ENCODE data around the gene TOP3B.

The TOP3B gene

GRCh38 chr22:21928048-21928447, 54.5 kb downstream of the TOP3B start:
- Histone ChIP-seq H3K9ac (ENCODE audit: low read length) (no peak overlapping the region), H3K9me2 (replicated peaks; ENCODE audit: insufficient read depth, low read length) (no peaks in the 10 kb centered on the region), H3K27me3 (ENCODE audit: low read length) (no peaks in the 10 kb centered on the region), H3K79me2 (ENCODE audit: insufficient read depth, low read length) (no peaks in the 10 kb centered on the region), H4K20me1 (ENCODE audit: low read depth, low read length) (no peaks in the 10 kb centered on the region), H2AFZ (ENCODE audit: low read depth, low read length, severe bottlenecking) (no peak overlapping the region), H3K4me2 (ENCODE audit: low read depth, low read length, poor library complexity, severe bottlenecking) (no peak overlapping the region), H3K9me3 (ENCODE audit: insufficient read depth, low read length) (no peaks in the 10 kb centered on the region), H3K27ac (ENCODE audit: low read depth, low read length) (no peak overlapping the region), H3K4me3 (ENCODE audit: insufficient read depth, low read length, poor library complexity, severe bottlenecking) (no peak overlapping the region), H3K36me3 (ENCODE audit: low read length) (no peaks in the 10 kb centered on the region), H3F3A (ENCODE audit: insufficient read depth) (no peaks in the 10 kb centered on the region)
- no peak for TF ChIP-seq EZH2phosphoT487 (conservative IDR thresholded peaks at IDR 0.05; ENCODE audit: low read length)
- TF ChIP-seq CTCF (IDR thresholded peaks at IDR 0.05; ENCODE audit: insufficient read depth, low read length, poor library complexity, severe bottlenecking), result no peak

GRCh38 chr22:21927174-21927823, 55.3 kb downstream of the TOP3B start:
- Histone ChIP-seq H3K9me3 (ENCODE audit: insufficient read depth, low read length) (no peaks in the 10 kb centered on the region), H3K9me2 (replicated peaks; ENCODE audit: insufficient read depth, low read length) (no peaks in the 10 kb centered on the region), H3K79me2 (ENCODE audit: insufficient read depth, low read length) (no peaks in the 10 kb centered on the region), H3K4me2 (ENCODE audit: low read depth, low read length, poor library complexity, severe bottlenecking) (no peak overlapping the region), H3F3A (ENCODE audit: insufficient read depth) (no peaks in the 10 kb centered on the region), H3K4me3 (ENCODE audit: insufficient read depth, low read length, poor library complexity, severe bottlenecking) (no peak overlapping the region), H3K27ac (ENCODE audit: low read depth, low read length) (no peak overlapping the region), H2AFZ (ENCODE audit: low read depth, low read length, severe bottlenecking) (no peak overlapping the region), H3K36me3 (ENCODE audit: low read length) (no peaks in the 10 kb centered on the region), H3K27me3 (ENCODE audit: low read length) (no peaks in the 10 kb centered on the region), H3K9ac (ENCODE audit: low read length) (no peak overlapping the region), H4K20me1 (ENCODE audit: low read depth, low read length) (no peaks in the 10 kb centered on the region)
- TF ChIP-seq EZH2phosphoT487 (conservative IDR thresholded peaks at IDR 0.05; ENCODE audit: low read length) (no peak), CTCF (IDR thresholded peaks at IDR 0.05; ENCODE audit: insufficient read depth, low read length, poor library complexity, severe bottlenecking) (no peak)

- TF ChIP-seq EZH2phosphoT487 (conservative IDR thresholded peaks at IDR 0.05; ENCODE audit: low read length), result no peak
- TF ChIP-seq CTCF (IDR thresholded peaks at IDR 0.05; ENCODE audit: insufficient read depth, low read length, poor library complexity, severe bottlenecking), result no peak
- Histone ChIP-seq H3K9ac (ENCODE audit: low read length) (no peak overlapping the region), H3K27ac (ENCODE audit: low read depth, low read length) (no peak overlapping the region), H3K27me3 (ENCODE audit: low read length) (no peaks in the 10 kb centered on the region), H3K9me2 (replicated peaks; ENCODE audit: insufficient read depth, low read length) (no peaks in the 10 kb centered on the region), H3K4me3 (ENCODE audit: insufficient read depth, low read length, poor library complexity, severe bottlenecking) (no peak overlapping the region), H3K4me2 (ENCODE audit: low read depth, low read length, poor library complexity, severe bottlenecking) (no peak overlapping the region), H3K36me3 (ENCODE audit: low read length) (no peaks in the 10 kb centered on the region), H4K20me1 (ENCODE audit: low read depth, low read length) (no peaks in the 10 kb centered on the region), H3K79me2 (ENCODE audit: insufficient read depth, low read length) (no peaks in the 10 kb centered on the region), H3K9me3 (ENCODE audit: insufficient read depth, low read length) (no peaks in the 10 kb centered on the region), H2AFZ (ENCODE audit: low read depth, low read length, severe bottlenecking) (no peak overlapping the region), H3F3A (ENCODE audit: insufficient read depth) (no peaks in the 10 kb centered on the region)
These were observed 55.9 kb downstream of the TOP3B start for GRCh38 chr22:21926728-21927127.

All from SU-DHL-6 (cell line).